Adrenal gland (tissue), 5 donors: ENCODE results near the gene FNDC3B.

Experiments used
- POLR2A ChIP-seq, 2 donors: fragments of 450-650 bp; IDR thresholded peaks; one replicate each; pipeline ENCODE4 v1.6.1; 2017; ENCODE audit warnings: antibody characterized with exemption in 2 of 2, mild to moderate bottlenecking in 2 of 2, moderate library complexity in 1 of 2
- TF ChIP-seq, protein P1 (sequence below), 6 experiments: fragments of 450-650 bp in 4 of 6; fragments of 200-600 bp in 2 of 6; sonication (generic) in 1 of 6; IDR thresholded peaks; 1 replicate in 5 of 6; 2 replicates in 1 of 6; pipeline versions ENCODE4 v1.5.1 to v1.8.0; 2016 to 2021; ENCODE audit warnings: antibody characterized with exemption in 6 of 6, mild to moderate bottlenecking in 2 of 6, moderate library complexity in 1 of 6
- donor health status: DM: no; HTN: no; CAD: no.

DNA sequence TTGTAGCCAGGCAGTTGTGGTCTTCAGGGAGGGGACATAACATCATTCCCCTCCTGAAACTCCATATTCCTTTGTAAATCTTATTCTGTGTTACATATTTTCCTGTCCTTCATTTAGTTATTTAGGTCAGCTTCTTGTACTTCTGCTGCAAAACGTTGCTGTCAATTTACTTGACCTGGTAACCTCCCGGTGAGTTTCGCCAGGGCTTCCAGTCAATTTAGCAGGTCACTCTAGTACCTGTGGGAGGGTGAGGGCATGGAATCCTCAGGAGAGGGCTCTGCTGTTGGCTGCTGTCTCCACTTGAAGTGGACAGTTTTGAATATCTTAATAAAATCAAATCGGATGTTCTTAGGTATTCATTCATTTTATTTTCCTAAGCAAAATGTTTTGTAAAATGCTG, 29.6 kb downstream of the FNDC3B start:
- TF ChIP-seq, protein P1, sequence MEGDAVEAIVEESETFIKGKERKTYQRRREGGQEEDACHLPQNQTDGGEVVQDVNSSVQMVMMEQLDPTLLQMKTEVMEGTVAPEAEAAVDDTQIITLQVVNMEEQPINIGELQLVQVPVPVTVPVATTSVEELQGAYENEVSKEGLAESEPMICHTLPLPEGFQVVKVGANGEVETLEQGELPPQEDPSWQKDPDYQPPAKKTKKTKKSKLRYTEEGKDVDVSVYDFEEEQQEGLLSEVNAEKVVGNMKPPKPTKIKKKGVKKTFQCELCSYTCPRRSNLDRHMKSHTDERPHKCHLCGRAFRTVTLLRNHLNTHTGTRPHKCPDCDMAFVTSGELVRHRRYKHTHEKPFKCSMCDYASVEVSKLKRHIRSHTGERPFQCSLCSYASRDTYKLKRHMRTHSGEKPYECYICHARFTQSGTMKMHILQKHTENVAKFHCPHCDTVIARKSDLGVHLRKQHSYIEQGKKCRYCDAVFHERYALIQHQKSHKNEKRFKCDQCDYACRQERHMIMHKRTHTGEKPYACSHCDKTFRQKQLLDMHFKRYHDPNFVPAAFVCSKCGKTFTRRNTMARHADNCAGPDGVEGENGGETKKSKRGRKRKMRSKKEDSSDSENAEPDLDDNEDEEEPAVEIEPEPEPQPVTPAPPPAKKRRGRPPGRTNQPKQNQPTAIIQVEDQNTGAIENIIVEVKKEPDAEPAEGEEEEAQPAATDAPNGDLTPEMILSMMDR (IDR thresholded peaks at IDR 0.05), result no peak
- no peak for TF ChIP-seq POLR2A (IDR thresholded peaks at IDR 0.05)
